PC-3 (cell line): ENCODE data around the gene TMEM117.

Experiments
- CTCF ChIP-seq: fragments of 300-600 bp; sonication (generic); conservative IDR thresholded peaks from 2 replicates; pipeline ENCODE4 v1.5.1; 2017; ENCODE audit warnings: antibody characterized with exemption, low read depth, mild to moderate bottlenecking, low read length
- EZH2 ChIP-seq: fragments of 300-600 bp; sonication (generic); IDR thresholded peaks from one replicate; pipeline ENCODE4 v1.6.1; 2017; ENCODE audit warnings: antibody characterized with exemption, mild to moderate bottlenecking, low read length; ENCODE audit not compliant: unreplicated experiment

DNA sequence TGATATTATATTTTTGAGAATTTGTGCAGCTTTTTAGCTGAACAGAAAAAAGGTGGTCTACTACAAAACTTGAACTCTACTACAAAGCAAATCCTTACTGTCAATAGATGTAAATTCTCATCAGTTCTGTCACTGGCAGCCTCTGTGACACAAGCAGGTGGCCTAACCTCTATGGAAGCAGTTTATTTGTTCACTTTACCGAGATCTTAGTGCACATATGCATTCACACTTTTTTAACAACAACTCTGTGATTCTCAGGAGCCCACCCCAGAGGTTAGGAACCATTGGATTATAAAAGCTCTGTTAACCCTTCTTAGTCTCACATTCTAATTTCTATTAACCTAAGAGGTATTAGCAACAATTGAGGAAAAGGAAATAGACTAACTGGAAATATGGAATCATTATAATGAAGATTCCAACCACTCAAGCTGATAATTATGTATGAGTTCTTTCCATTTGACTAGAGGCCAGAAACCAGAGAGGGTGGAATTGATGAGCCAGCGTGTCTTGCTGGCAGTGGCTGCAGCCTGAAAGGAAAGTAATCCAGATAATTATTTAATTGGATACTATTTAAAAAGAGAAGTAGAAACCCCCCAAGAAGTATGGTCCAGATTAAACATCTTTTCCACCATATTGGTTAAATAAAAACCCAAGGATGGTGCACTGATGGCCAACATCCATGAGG is 451.1 kb downstream of the TMEM117 start:
- no peak for TF ChIP-seq CTCF
- no peak for TF ChIP-seq EZH2
